HG02678 (cell line): ENCODE results near the gene PIGX.

Source experiments
- ATAC-seq: cut with Tn5 transposase; IDR thresholded peaks from one replicate; pipeline ENCODE4 v1.9.1; 2021; ENCODE audit warnings: mild to moderate bottlenecking, moderate library complexity; ENCODE audit not compliant: unreplicated experiment

PIGX gene

GRCh38 chr3:196754091-196754981 is 42.2 kb downstream of the PIGX start:
- ATAC-seq: no peak

- ATAC-seq: no peak
Observed at GRCh38 chr3:196756732-196757131, 44.6 kb downstream of the PIGX start.

GRCh38 chr3:196757876-196758739 is 45.9 kb downstream of the PIGX start:
- ATAC-seq: no peak

GRCh38 chr3:196763179-196763578 is 51.0 kb downstream of the PIGX start:
- ATAC-seq: no peak

GRCh38 chr3:196765454-196765853 is 53.3 kb downstream of the PIGX start:
- ATAC-seq: no peak

- ATAC-seq: no peak
Observed at GRCh38 chr3:196771067-196771466, 58.9 kb downstream of the PIGX start.

GRCh38 chr3:196772102-196772501 is 59.9 kb downstream of the PIGX start:
- peak; percentile 45 for ATAC-seq

GRCh38 chr3:196772897-196773296 is 60.7 kb downstream of the PIGX start:
- ATAC-seq: no peak

- no peak for ATAC-seq
Observed at GRCh38 chr3:196774191-196774820, 62.1 kb downstream of the PIGX start.

- ATAC-seq: no peak
Observed at GRCh38 chr3:196774848-196775422, 62.8 kb downstream of the PIGX start.

GRCh38 chr3:196775938-196776337 is 63.8 kb downstream of the PIGX start:
- no peak for ATAC-seq

- no peak for ATAC-seq
Observed at GRCh38 chr3:196777836-196778235, 65.7 kb downstream of the PIGX start.

GRCh38 chr3:196778755-196779154 is 66.6 kb downstream of the PIGX start:
- ATAC-seq: no peak

GRCh38 chr3:196782511-196782910 is 70.3 kb downstream of the PIGX start:
- no peak for ATAC-seq
